NK-92 treated with Interleukin-12 subunit alpha and Interleukin-12 subunit beta, amount 100 ng/mL, for 24 hours (cell line): Measurements from ENCODE around the gene WDR48.

ENCODE experiments used
- DNase-seq: peaks from one replicate; lab custom pipeline; 2025; lab: John Stamatoyannopoulos, UW

Gene WDR48

GRCh38 chr3:39124876-39125840, 73.3 kb downstream of the WDR48 start:
- DNase-seq = no peak

DNA sequence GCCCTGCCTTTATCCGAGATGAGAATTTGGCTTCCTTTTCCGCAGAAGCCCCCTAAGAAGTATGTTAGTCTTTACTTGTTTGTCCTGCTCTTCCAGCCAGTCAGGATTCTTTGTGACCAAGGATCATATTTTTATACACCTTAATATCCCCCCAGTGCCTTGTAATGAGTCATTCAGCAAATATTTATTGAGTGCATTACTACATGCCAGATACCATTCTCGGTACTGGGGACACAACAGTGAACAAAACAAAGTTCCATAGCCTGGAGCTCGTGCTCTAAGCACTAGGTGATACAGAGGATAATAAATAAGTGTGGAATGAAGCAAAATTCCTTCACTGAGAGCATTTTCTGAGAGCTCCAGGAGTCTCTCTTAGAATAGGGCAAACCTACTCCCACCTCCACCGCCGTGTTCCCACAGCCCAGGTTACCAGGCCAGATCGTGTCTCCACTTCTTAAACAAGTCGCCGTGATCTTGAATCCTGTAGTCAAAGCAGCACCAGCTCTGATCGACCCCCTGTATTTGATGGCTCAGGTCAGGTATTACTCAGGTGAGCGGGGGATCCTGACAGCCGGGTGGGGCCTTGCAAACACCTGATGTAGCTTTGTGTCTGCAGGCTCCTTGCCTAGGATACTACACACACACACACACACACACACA, 74.2 kb downstream of the WDR48 start:
- DNase-seq = no peak

- no peak for DNase-seq
These were observed 74.8 kb downstream of the WDR48 start for GRCh38 chr3:39126532-39127071.

- DNase-seq = no peak
These were observed 75.6 kb downstream of the WDR48 start for GRCh38 chr3:39127269-39127907.

GRCh38 chr3:39127908-39128304, 76.1 kb downstream of the WDR48 start:
- no peak for DNase-seq

DNA sequence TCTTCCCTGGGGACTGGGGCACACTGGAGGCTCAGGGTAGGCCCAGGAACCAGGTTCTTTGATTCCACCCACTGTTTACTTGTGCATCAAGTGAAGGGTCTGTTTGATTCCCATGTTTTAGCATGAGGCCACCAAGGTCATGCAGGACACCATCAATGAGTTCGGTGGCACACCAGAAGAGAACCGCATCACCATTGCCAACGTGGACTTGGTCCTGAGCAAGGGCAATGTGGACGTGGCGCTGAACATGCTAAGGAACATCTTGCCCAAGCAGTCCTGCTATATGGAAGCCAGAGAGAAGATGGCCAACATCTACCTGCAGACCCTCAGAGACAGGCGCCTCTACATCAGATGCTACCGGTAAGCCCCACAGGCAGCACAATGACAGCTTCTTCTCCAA, 77.1 kb downstream of the WDR48 start:
- DNase-seq = no peak

DNA sequence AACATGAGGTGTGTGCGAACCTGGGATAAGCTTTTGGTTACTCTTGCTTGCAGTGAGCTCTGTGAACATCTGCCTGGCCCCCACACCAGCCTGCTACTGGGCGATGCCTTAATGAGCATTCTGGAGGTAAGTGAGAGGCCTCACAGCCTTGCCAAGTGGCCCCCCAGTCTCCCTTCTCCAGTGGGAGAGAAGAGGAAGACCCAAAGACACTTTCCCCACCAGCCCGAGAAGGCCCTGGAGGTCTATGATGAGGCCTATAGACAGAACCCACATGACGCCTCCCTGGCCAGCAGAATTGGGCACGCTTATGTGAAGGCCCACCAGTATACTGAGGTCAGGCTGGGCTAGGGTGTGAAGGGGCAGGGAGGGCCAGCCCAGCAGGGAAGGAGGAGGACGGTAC, 78.2 kb downstream of the WDR48 start:
- DNase-seq = no peak

DNA sequence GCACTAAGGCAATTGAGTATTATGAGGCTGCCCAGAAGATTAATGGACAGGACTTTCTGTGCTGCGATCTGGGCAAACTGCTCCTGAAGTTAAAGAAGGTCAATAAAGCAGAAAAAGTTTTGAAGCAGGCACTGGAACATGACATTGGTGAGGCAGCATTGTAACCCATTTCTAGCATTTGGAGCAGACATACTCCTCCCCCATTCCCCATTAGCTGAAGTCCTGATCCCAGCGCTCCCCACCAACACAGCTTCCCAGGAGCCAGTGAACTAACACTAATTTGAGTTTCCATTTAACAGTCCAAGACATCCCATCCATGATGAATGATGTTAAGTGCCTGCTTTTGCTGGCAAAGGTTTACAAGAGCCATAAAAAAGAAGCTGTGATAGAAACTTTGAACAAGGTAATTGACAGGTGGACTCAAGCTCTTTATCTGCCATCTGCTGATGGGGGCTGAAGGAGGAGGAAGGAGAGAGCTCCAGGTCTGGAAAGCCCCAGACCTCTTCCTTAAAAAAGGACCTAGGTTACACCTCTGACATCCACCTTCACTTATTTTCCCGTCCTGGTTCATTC, 79.0 kb downstream of the WDR48 start:
- no peak for DNase-seq

DNA sequence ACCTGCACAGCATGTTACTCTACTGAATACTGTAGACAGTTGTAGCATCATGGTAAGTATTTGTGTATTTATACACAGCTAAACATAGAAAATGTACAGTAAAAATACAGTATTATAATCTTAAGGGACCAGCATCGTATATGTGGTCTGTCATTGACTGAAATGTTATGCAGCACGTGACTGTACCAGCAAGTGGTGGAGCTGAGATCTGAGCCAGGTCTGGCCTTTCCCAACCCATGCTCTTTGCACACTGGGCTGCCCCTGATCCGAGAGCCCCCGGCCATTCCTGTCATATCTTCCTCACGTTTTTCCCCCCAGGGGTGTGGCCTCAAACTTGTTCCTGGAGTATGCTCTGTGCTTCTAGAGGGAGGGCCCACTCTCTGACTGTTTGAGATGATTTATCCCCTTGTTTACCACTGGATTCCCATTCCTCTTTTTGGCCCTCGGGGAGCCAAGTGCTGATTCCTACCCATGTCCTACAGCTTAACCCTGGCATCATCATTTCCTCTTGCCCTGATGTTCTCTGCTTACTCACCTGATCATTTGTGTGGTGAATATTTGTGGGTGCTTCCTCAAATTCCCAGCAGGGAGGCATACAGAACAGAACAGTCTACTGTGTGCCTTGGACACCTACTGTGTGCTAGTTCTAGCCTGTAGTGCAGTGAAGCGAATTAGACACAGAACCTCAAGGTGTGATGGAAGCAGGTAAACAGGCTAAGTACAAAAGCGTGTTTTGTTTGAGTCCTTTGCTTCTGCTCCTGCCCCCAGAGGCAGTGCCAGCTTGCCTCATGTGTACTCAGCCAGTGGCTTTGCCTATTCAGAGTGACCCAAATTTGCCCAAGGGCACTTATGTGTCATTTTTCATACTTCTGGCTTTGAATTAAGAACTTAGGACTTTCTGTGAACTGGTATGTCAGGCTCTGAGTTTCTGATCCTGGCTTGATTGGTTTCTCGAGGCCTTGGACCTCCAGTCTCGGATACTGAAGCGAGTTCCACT, 80.6 kb downstream of the WDR48 start:
- no peak for DNase-seq

- DNase-seq = no peak
These were observed 81.3 kb downstream of the WDR48 start for GRCh38 chr3:39133093-39133490.

GRCh38 chr3:39133822-39134221, 82.0 kb downstream of the WDR48 start:
- no peak for DNase-seq

DNA sequence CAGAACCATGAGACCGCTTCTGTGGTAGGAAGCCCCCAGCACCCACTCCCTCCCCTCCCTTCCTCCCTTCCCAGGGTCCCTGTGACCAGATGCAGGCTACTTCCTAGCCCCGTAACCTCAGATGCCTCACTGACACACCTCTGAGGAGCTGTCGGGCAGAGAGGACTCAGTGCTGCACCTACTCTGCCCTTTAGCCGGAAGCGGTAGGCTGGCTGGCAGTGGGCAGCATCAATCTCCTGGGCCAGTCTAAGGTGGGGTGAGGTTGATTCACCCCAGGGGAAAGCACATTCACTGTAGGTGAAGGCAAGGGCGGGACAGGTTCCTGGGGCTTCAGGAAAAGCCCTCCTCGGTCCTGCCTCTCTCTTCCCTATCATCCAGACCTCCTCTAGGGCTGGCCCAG, 82.5 kb downstream of the WDR48 start:
- DNase-seq = no peak

DNA sequence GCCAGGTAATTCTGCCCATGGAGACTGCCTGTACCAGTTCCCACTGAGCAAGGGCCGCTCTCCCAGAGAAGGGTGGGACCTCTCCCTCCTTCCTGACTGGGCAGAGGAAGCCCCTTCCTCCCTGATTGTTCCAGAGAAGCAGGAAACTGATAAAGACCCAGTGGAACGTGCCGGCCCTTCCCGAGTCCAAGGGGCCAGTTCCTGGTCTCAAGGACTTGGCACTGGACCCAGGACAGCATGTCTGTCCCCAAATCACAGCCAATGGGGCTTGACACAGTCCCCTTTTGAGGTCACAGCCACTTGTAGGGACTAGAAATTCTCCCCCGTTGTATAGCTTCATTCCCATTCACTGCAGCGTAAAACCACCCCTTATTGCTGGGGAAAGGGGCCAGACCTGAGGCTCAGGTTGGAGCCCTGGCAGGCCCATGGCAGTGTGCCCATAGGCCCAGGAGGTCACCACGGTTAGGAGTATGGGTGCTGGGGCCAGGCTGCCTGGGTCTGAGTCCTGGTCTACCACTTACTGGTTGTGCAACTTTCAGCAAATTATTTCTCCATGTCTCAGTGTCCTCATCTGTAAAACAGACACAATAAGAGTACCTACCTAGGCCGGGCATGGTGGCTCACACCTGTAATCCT, 83.5 kb downstream of the WDR48 start:
- no peak for DNase-seq

GRCh38 chr3:39136533-39137434, 85.0 kb downstream of the WDR48 start:
- DNase-seq = no peak

DNA sequence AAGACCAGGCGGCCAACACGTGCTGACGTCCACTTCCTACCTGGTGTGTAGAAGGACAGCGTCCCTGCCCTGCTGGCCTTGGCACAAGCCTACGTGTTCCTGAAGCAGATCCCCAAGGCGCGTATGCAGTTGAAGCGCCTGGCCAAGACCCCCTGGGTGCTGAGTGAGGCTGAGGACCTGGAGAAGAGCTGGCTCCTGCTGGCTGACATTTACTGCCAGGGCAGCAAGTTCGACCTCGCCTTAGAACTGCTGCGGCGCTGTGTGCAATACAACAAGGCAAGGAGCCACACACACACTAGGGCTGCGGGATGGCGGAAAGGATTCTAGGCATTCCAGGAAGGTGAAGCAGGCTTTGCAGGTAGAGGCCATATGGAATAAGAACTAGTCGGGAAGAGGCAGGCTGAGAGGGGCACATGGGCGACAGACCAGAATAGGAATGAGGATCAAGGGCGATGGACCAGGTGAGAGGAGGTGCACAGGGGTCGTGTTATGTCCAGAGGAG, 85.7 kb downstream of the WDR48 start:
- no peak for DNase-seq

DNA sequence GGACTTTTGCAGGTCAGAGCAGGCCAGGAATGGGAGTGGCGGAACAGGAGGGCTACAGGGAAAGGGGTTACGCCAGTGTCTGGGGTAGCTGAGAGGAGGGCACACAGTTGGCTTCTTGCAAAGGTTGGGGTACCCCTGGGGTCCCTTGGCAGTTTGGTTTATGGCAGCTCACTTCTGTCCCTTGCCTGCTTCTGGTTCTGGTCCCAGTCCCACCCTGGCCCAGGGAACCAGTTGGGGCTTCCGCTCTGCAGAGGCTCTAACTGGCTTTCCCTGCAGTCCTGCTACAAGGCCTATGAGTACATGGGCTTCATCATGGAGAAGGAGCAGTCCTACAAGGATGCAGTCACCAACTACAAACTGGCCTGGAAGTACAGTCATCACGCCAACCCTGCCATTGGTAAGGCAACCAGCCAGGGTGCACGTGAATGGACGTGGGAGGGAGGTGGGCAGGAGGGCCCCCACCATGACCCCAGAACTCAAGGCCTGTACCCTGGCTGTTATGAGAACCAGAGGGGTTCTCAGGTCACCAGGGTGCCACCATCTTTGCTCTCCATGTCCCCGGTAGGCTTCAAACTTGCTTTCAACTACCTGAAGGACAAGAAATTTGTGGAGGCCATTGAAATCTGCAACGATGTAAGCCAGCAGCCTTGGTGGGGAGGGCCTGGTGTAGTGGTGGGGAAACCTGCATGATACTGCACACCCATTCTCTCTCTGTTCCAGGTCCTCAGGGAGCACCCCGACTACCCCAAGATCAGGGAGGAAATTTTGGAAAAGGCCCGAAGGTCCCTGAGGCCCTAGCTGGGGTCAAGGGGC, 86.4 kb downstream of the WDR48 start:
- no peak for DNase-seq

DNA sequence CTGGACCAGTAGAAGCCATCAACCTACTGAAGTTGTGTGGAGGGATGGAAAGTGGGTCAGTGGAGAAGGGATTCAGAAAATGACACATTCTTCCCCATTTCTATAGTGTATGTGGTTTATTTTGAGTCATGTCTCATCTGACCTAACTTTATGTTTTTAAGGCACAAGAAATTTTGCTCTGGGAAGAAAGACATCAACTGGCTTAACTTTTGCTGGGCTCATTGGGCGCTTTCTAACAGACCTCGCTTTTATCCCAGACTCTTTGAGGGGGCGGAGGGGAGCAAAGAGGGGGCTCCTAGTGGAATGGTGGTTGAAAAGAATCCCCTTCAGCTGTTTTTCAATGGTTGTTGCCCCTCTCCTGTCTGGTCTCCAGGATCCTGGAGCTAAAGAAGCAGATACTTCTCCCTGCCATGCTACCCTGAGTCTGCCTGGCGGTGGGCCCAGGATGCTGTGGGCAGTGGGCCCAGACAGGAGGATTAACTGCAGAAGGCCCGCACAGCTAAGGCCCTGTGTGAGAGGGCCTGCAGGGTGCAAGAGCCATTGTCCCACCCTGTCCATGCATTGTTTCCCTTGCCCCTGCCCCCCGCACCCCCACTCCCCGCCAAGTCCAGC, 87.1 kb downstream of the WDR48 start:
- DNase-seq = no peak

DNA sequence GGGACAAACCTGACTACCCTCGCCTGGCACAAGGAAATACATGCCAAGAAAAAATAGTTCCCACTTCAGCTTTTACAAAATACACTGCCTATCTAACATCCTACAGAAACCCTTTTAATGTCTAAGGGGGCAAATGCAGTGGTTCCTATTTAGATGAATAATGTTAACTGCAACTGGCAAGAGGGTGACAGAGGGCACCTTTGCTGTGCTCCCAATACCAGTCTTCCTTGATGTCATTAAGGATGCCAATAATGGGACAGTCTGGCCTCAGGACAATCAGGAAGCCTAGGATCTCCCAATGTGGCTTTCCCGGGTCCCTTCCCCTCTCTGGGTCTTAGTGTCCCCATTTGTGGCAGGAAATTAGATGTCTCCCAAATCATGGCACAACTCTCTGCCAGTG, 87.6 kb downstream of the WDR48 start:
- DNase-seq = no peak
